ENCODE data around the gene RNASEH2A. TPM values are rescaled to one million over a fixed set of nuclear protein-coding genes. Genes with fewer than 3 reads are reported as not detected.

Gene RNASEH2A
- total and polyA plus RNA-seq, 2 of the 13 experiments (the other 11 are each of a cell fraction or from before 2014, with no cell fraction given): 25.1 to 35.8 TPM

GRCh38 chr19:12789904-12790619 lies 16.3 kb upstream of the RNASEH2A start (continued):
- TF ChIP-seq CREBL2 (CRISPR knock-in tag; IDR thresholded peaks at IDR 0.05; ENCODE audit: borderline replicate concordance) (no peak), JUND (CRISPR knock-in tag; IDR thresholded peaks at IDR 0.05) (no peak), MEIS2 (CRISPR knock-in tag; IDR thresholded peaks at IDR 0.05) (no peak), ZNF891 (CRISPR knock-in tag; IDR thresholded peaks at IDR 0.05) (peak; percentile 35; the same call in 1 of the 2 replicates), CHCHD3 (CRISPR knock-in tag; IDR thresholded peaks at IDR 0.05) (0 out of 2 replicates have a peak, but pooled peaks have one; percentile 25), KAT7 (CRISPR knock-in tag; IDR thresholded peaks at IDR 0.05; ENCODE audit: borderline replicate concordance) (no peak), RAD21 (CRISPR knock-in tag; IDR thresholded peaks at IDR 0.05) (peak; percentile 30; the same call in 1 of the 2 replicates), ZKSCAN5 (CRISPR knock-in tag; IDR thresholded peaks at IDR 0.05) (no peak), PCBP2 (optimal IDR thresholded peaks at IDR 0.05; ENCODE audit: low read depth, low read length, poor library complexity, severe bottlenecking) (no peak), RFX3 (CRISPR knock-in tag; IDR thresholded peaks at IDR 0.05) (peak; percentile 96), SIX4 (CRISPR knock-in tag; IDR thresholded peaks at IDR 0.05) (no peak), ZNF326 (CRISPR knock-in tag; IDR thresholded peaks at IDR 0.05; ENCODE audit: borderline replicate concordance) (no peak), ZNF674 (CRISPR knock-in tag; IDR thresholded peaks at IDR 0.05; ENCODE audit: low read depth) (no peak), HMG20B (CRISPR knock-in tag; conservative IDR thresholded peaks at IDR 0.05) (no peak), FOXA3 (CRISPR knock-in tag; IDR thresholded peaks at IDR 0.05) (peak; percentile 21; the same call in 1 of the 2 replicates), ZNF530 (CRISPR knock-in tag; IDR thresholded peaks at IDR 0.05; ENCODE audit: low read depth) (no peak), ATF7-NPFF (CRISPR knock-in tag; IDR thresholded peaks at IDR 0.05; ENCODE audit: low read depth) (peak; percentile 75), ZNF782 (CRISPR knock-in tag; IDR thresholded peaks at IDR 0.05; ENCODE audit: borderline replicate concordance) (no peak), ZNF614 (CRISPR knock-in tag; IDR thresholded peaks at IDR 0.05; ENCODE audit: borderline replicate concordance) (0 out of 2 replicates have a peak, but pooled peaks have one; percentile 30), IRF9 (CRISPR knock-in tag; IDR thresholded peaks at IDR 0.05; ENCODE audit: borderline replicate concordance) (0 out of 2 replicates have a peak, but pooled peaks have one; percentile 47), ZNF468 (CRISPR knock-in tag; IDR thresholded peaks at IDR 0.05) (no peak), USF2 (IDR thresholded peaks at IDR 0.05; ENCODE audit: low read depth, low read length) (no peak), USF2 (CRISPR knock-in tag; IDR thresholded peaks at IDR 0.05; ENCODE audit: borderline replicate concordance) (peak; percentile 85; the same call in 1 of the 2 replicates), TFDP1 (CRISPR knock-in tag; IDR thresholded peaks at IDR 0.05; ENCODE audit: borderline replicate concordance) (peak; percentile 63; the same call in 1 of the 2 replicates), GATAD1 (CRISPR knock-in tag; IDR thresholded peaks at IDR 0.05) (0 out of 2 replicates have a peak, but pooled peaks have one; percentile 16)
